Left lung (tissue), 10 donors: Measurements from ENCODE around the gene FNBP1L. TPM values are rescaled to one million over a fixed set of nuclear protein-coding genes. Genes with fewer than 3 reads are reported as not detected.

Experiments used
- ATAC-seq: fragments of 200-7000 bp; cut with Tn5 transposase; one replicate; pipeline ENCODE4 v1.9.1; 2020; ENCODE audit warnings: moderate library complexity
- DNase-seq, 4 donors: peaks; one replicate each; pipeline ENCODE4 v3.0.0-alpha.2; 2013 to 2020
- H3K27ac ChIP-seq, 2 donors: fragments of 200-600 bp; sonication (generic) in 1 of 2; one replicate each; pipeline versions ENCODE4 v1.5.0 to v1.8.0; 2020 to 2021
- H3K27me3 ChIP-seq, 2 donors: fragments of 200-600 bp; sonication (generic) in 1 of 2; one replicate each; pipeline versions ENCODE4 v1.5.0 to v1.8.0; 2020 to 2021
- H3K36me3 ChIP-seq, 2 donors: fragments of 200-600 bp; sonication (generic) in 1 of 2; one replicate each; pipeline versions ENCODE4 v1.5.0 to v1.8.0; 2020 to 2021
- H3K4me1 ChIP-seq, 2 donors: fragments of 200-600 bp; one replicate each; pipeline ENCODE4 v1.8.0; 2021
- H3K4me3 ChIP-seq, 2 donors: fragments of 200-600 bp; sonication (generic) in 1 of 2; one replicate each; pipeline versions ENCODE4 v1.5.0 to v1.8.0; 2020 to 2021; ENCODE audit warnings: mild to moderate bottlenecking in 1 of 2
- H3K9me3 ChIP-seq, 2 donors: fragments of 200-600 bp; sonication (generic) in 1 of 2; one replicate each; pipeline versions ENCODE4 v1.5.0 to v1.8.0; 2020 to 2021
- CTCF ChIP-seq, 2 donors: fragments of 200-600 bp; sonication (generic) in 1 of 2; IDR thresholded peaks; one replicate each; pipeline versions ENCODE4 v1.5.0 to v1.8.0; 2021; ENCODE audit warnings: antibody characterized with exemption in 2 of 2
- intact Hi-C, 2 donors: fragments of 100-400 bp; cut with DNase I; formaldehyde crosslinking; loops; one replicate each; pipeline versions ENCODE4 v1.11.2 to v1.14.2; 2022
- polyA plus RNA-seq, 6 donors: library from polyadenylated mRNA; unstranded; fragments of 120-200 nt; gene quantifications; one replicate each; pipeline ENCODE4 v1.2.1, GENCODE V29; 2013; ENCODE audit not compliant: insufficient read length in 6 of 6
- total RNA-seq, 2 donors: library from RNA; stranded (reverse); fragmentation: NEBNext Ultra II Directional; extraction: Animal tissue kit (Norgen Biotek cat#: 25700); gene quantifications; one replicate each; pipeline ENCODE4 v1.2.1, GENCODE V29; 2021
- donor health status: DM: no; HTN: yes; CAD: no.
- donor health status: DM: no; HTN: no; CAD: no.

The FNBP1L gene
- total and polyA plus RNA-seq, 8 donors: 26.9 to 126 (median 112) TPM

GRCh38 chr1:93440706-93441105 is 7.2 kb upstream of the FNBP1L start:
- Histone ChIP-seq H3K9me3 (no peaks in the 10 kb centered on the region), H3K4me1 (no peaks in the 10 kb centered on the region), H3K36me3 (no peaks in the 10 kb centered on the region), H3K27ac (no peak overlapping the region), H3K4me3 (no peak overlapping the region), H3K27me3 (no peaks in the 10 kb centered on the region)
- TF ChIP-seq CTCF (IDR thresholded peaks at IDR 0.05): no peak
- ATAC-seq (no peak), DNase-seq (no peak)
- intact Hi-C loops: no loop called here

- Histone ChIP-seq H3K27ac (no peak overlapping the region), H3K4me3 (no peak overlapping the region), H3K9me3 (no peaks in the 10 kb centered on the region), H3K27me3 (peaks cover 0 to 5% of the 10 kb centered on the region in 2 donors), H3K4me1 (no peaks in the 10 kb centered on the region), H3K36me3 (no peaks in the 10 kb centered on the region)
- intact Hi-C loops: no loop called here
- ATAC-seq: no peak
- no peak for TF ChIP-seq CTCF (IDR thresholded peaks at IDR 0.05)
- no peak for DNase-seq
Measured at GRCh38 chr1:93441589-93441988, 6.3 kb upstream of the FNBP1L start.

GRCh38 chr1:93442008-93442666 is 5.8 kb upstream of the FNBP1L start:
- peak in 2 of 4 donors; percentile 43 to 73 for DNase-seq
- Histone ChIP-seq H3K9me3 (no peaks in the 10 kb centered on the region), H3K4me1 (peaks cover 0 to 3% of the 10 kb centered on the region in 2 donors), H3K27ac (no peak overlapping the region), H3K4me3 (no peak overlapping the region), H3K36me3 (no peaks in the 10 kb centered on the region), H3K27me3 (peaks cover 0 to 10% of the 10 kb centered on the region in 2 donors)
- TF ChIP-seq CTCF (IDR thresholded peaks at IDR 0.05): no peak
- intact Hi-C loops: no loop called here
- ATAC-seq: no peak

GRCh38 chr1:93442741-93443140 is 5.2 kb upstream of the FNBP1L start:
- ATAC-seq: no peak
- Histone ChIP-seq H3K27ac (no peak overlapping the region), H3K36me3 (no peaks in the 10 kb centered on the region)

GRCh38 chr1:93443454-93443853 is 4.5 kb upstream of the FNBP1L start:
- ATAC-seq (no peak), DNase-seq (no peak)
- Histone ChIP-seq H3K9me3 (no peaks in the 10 kb centered on the region), H3K27ac (no peak overlapping the region), H3K4me3 (no peak overlapping the region), H3K27me3 (peaks cover 0 to 24% of the 10 kb centered on the region in 2 donors), H3K4me1 (peaks cover 0 to 11% of the 10 kb centered on the region in 2 donors), H3K36me3 (no peaks in the 10 kb centered on the region)
- TF ChIP-seq CTCF (IDR thresholded peaks at IDR 0.05): no peak
- intact Hi-C loops: no loop called here

More at GRCh38 chr1:93442741-93443140, 5.2 kb upstream of the FNBP1L start:
- Histone ChIP-seq H3K9me3 (no peaks in the 10 kb centered on the region), H3K4me1 (peaks cover 0 to 9% of the 10 kb centered on the region in 2 donors), H3K27me3 (peaks cover 0 to 16% of the 10 kb centered on the region in 2 donors), H3K4me3 (no peak overlapping the region)
- intact Hi-C loops: no loop called here
- no peak for DNase-seq
- TF ChIP-seq CTCF (IDR thresholded peaks at IDR 0.05): no peak
